CD4-positive, alpha-beta T cell (primary cell): ENCODE results near the gene KLHL2. TPM values are rescaled to one million over a fixed set of nuclear protein-coding genes. Genes with fewer than 3 reads are reported as not detected.
"Not testable (repeated sequence)": the region's sequence is repeated elsewhere in the genome, so short reads cannot be mapped to it uniquely, and the experiment has no call there.

Source experiments
- ATAC-seq: fragments of 200-7000 bp; cut with Tn5 transposase; one replicate; pipeline ENCODE4 v1.10.0; 2022; ENCODE audit warnings: mild to moderate bottlenecking; ENCODE audit not compliant: poor library complexity
- CTCF ChIA-PET: fragments of 350-600 bp; sonication (Branson Sonifier 250); formaldehyde crosslinking; loops from one replicate; lab custom pipeline; 2021; ENCODE audit warnings: antibody characterized with exemption, inconsistent platforms; lab: Charles Lee
- POLR2A ChIA-PET: fragments of 350-600 bp; sonication (Branson Sonifier 250); formaldehyde crosslinking; loops from one replicate; lab custom pipeline; 2021; ENCODE audit warnings: antibody characterized with exemption, inconsistent platforms; lab: Charles Lee
- DNase-seq, 14 experiments: peaks; one replicate each; pipeline ENCODE4 v3.0.0-alpha.2; 2013 to 2020; ENCODE audit warnings: mixed read lengths in 2 of 14
- H3K27ac ChIP-seq, 2 donors: one replicate each; pipeline versions ENCODE4 v1.5.1 to v1.7.0; 2013; ENCODE audit warnings: low read length in 2 of 2, low read depth in 1 of 2, mild to moderate bottlenecking in 1 of 2
- H3K27me3 ChIP-seq, 2 experiments: 1 replicate in 1 of 2; 2 replicates in 1 of 2; pipeline versions ENCODE4 v1.6.1 to v1.7.0; 2013; ENCODE audit warnings: low read length in 2 of 2, control low read depth in 1 of 2, mild to moderate bottlenecking in 1 of 2, moderate library complexity in 1 of 2; ENCODE audit not compliant: insufficient read depth in 2 of 2, control insufficient read depth in 1 of 2
- H3K36me3 ChIP-seq: one replicate; pipeline ENCODE4 v1.6.1; 2013; ENCODE audit warnings: low read length, control low read depth; ENCODE audit not compliant: insufficient read depth
- H3K4me1 ChIP-seq: one replicate; pipeline ENCODE4 v1.6.1; 2013; ENCODE audit warnings: low read length, control low read depth; ENCODE audit not compliant: insufficient read depth
- H3K4me3 ChIP-seq: one replicate; pipeline ENCODE4 v1.5.1; 2013; ENCODE audit warnings: mild to moderate bottlenecking, low read length, moderate library complexity
- H3K9me3 ChIP-seq, 2 experiments: 1 replicate in 1 of 2; 2 replicates in 1 of 2; pipeline versions ENCODE4 v1.6.1 to v1.7.0; 2013; ENCODE audit warnings: low read length in 2 of 2, mild to moderate bottlenecking in 2 of 2, control low read depth in 1 of 2, moderate library complexity in 1 of 2; ENCODE audit not compliant: control insufficient read depth in 1 of 2, insufficient read depth in 1 of 2
- H3K27ac Mint-ChIP-seq: one replicate; pipeline ENCODE4 v1.8.0; 2020; ENCODE audit warnings: mixed read lengths
- H3K27me3 Mint-ChIP-seq: one replicate; pipeline ENCODE4 v1.8.0; 2021; ENCODE audit warnings: mixed read lengths
- H3K36me3 Mint-ChIP-seq: one replicate; pipeline ENCODE4 v1.8.0; 2021; ENCODE audit warnings: low read depth, mixed read lengths
- H3K4me1 Mint-ChIP-seq: one replicate; pipeline ENCODE4 v1.8.0; 2021; ENCODE audit warnings: low read depth, mixed read lengths
- H3K4me3 Mint-ChIP-seq: one replicate; pipeline ENCODE4 v1.8.0; 2020; ENCODE audit warnings: mild to moderate bottlenecking, mixed read lengths
- H3K9me3 Mint-ChIP-seq: one replicate; pipeline ENCODE4 v1.8.0; 2020; ENCODE audit warnings: mixed read lengths
- intact Hi-C, 2 experiments: fragments of 100-400 bp; cut with DNase I in 1 of 2; cut with micrococcal nuclease in 1 of 2; formaldehyde crosslinking; loops; one replicate each; pipeline versions ENCODE4 v1.15.1 to v1.9.0; 2023 to 2025; cut with DNase I, micrococcal nuclease
- total RNA-seq, 174 experiments: library from RNA in 2 of 174; stranded (reverse) in 2 of 174; gene quantifications; one replicate each; pipeline ENCODE4 v1.2.3 and lab custom pipeline; 2021 to 2026

Gene KLHL2
- total RNA-seq, 2 experiments from 2014 or later: 19.9 to 20.0 TPM

DNA sequence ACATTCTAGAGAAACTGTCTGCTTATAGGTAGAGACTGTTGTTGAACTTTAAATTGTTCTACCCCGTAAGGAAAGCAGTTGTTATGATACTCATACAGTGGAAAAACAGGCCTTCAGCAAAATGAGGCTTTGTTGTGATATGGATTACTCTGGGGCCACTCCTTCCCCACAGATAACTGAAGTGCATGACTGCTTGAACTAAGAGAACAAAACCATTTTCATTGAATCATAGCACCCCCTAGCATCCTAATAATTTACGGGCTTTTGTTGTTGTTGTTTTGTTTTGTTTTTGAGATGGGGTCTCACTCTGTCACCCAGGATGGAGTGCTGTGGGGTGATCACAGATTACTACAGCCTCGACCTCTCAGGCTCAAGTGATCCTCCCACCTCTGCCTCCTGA lies 54.9 kb downstream of the KLHL2 start:
- H3K9me3 ChIP-seq, H3K4me3 Mint-ChIP-seq, DNase-seq, H3K4me1 ChIP-seq, POLR2A ChIA-PET, H3K36me3 ChIP-seq, H3K27me3 ChIP-seq, ATAC-seq, CTCF ChIA-PET, H3K27me3 Mint-ChIP-seq, H3K9me3 Mint-ChIP-seq, H3K27ac Mint-ChIP-seq, H3K27ac ChIP-seq, H3K4me3 ChIP-seq: not testable (repeated sequence)
- Mint-ChIP-seq H3K4me1 (peaks cover 50% of the 10 kb centered on the region), H3K36me3 (peaks cover 27% of the 10 kb centered on the region)
- intact Hi-C loops: loop anchor here in 1 of 2 experiments (5.0 kb wide), 1 partner anchor 60 kb away; no protein-coding TSS in a partner anchor

DNA sequence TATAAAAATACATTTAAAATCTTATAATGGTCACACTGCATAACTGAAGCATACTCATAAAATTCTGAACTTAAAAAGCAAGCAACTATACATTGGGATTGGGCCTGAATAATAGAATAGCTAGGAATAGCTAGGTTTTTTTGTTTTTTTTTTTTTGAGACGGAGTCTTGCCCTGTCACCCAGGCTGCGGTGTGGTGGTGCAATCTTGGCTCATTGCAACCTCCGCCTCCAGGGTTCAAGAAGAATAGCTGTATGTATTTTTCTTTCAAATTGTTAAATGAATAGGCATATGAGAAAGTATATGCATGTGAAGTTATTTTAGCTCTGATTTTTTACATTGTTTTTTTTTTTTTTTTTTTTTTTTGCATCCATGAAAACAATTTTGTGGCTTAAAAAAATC lies 56.1 kb downstream of the KLHL2 start:
- intact Hi-C loops: loop anchor here in 1 of 2 experiments (5.0 kb wide), 1 partner anchor 59 kb away; no protein-coding TSS in a partner anchor
- POLR2A ChIA-PET: not testable (repeated sequence)

DNA sequence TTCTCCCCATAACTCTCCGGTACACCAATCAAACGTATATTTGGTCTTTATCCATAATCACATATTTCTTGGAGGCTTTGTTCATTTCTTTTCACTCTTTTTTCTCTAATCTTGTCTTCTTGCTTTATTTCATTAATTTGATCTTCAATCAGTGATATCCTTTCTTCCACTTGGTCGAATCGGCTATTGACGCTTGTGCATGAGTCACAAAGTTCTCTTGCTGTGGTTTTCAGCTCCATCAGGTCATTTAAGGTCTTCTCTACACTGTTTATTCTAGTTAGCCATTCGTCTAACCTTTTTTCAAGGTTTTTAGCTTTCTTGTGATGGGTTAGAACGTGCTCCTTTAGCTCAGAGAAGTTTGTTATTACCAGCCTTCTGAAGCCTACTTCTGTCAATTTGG lies 62.6 kb downstream of the KLHL2 start:
- CTCF ChIA-PET, H3K27ac Mint-ChIP-seq, H3K4me1 ChIP-seq, H3K36me3 ChIP-seq, H3K27me3 ChIP-seq, ATAC-seq, intact Hi-C loops, POLR2A ChIA-PET, H3K27me3 Mint-ChIP-seq, H3K27ac ChIP-seq, H3K4me3 ChIP-seq, H3K4me3 Mint-ChIP-seq, DNase-seq, H3K9me3 ChIP-seq, H3K9me3 Mint-ChIP-seq: not testable (repeated sequence)
- Mint-ChIP-seq H3K36me3 (peaks cover 65% of the 10 kb centered on the region), H3K4me1 (peaks cover 13% of the 10 kb centered on the region)

More for the DNA sequence above, 56.1 kb downstream of the KLHL2 start:
- H3K27me3 Mint-ChIP-seq, H3K4me1 ChIP-seq, ATAC-seq, H3K4me3 Mint-ChIP-seq, H3K4me3 ChIP-seq, H3K36me3 ChIP-seq, H3K27ac Mint-ChIP-seq, H3K27me3 ChIP-seq, CTCF ChIA-PET, DNase-seq, H3K27ac ChIP-seq, H3K9me3 ChIP-seq, H3K9me3 Mint-ChIP-seq: not testable (repeated sequence)
- Mint-ChIP-seq H3K36me3 (peaks cover 36% of the 10 kb centered on the region), H3K4me1 (peaks cover 43% of the 10 kb centered on the region)

DNA sequence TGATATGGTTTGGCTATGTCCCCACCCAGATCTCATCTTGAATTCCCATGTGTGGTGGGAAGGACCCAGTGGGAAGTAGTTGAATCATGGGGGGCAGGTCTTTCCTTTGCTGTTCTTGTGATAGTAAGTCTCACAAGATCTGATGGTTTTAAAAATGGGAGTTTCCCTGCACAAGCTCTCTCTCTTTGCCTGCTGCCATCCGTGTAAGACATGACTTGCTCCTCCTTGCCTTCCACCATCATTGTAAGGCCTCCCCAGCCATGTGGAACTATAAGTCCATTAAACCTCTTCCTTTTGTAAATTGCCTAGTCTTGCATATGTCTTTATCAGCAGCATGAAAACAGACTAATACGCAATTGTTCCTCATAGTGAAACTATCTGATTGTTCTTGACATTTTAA lies 66.1 kb downstream of the KLHL2 start:
- DNase-seq, POLR2A ChIA-PET, H3K27me3 Mint-ChIP-seq, H3K36me3 ChIP-seq, H3K4me1 ChIP-seq, H3K27me3 ChIP-seq, CTCF ChIA-PET, H3K9me3 Mint-ChIP-seq, H3K4me1 Mint-ChIP-seq, H3K4me3 Mint-ChIP-seq, ATAC-seq, H3K27ac Mint-ChIP-seq, H3K4me3 ChIP-seq, intact Hi-C loops, H3K9me3 ChIP-seq, H3K27ac ChIP-seq: not testable (repeated sequence)
- peaks cover 61% of the 10 kb centered on the region for H3K36me3 Mint-ChIP-seq

DNA sequence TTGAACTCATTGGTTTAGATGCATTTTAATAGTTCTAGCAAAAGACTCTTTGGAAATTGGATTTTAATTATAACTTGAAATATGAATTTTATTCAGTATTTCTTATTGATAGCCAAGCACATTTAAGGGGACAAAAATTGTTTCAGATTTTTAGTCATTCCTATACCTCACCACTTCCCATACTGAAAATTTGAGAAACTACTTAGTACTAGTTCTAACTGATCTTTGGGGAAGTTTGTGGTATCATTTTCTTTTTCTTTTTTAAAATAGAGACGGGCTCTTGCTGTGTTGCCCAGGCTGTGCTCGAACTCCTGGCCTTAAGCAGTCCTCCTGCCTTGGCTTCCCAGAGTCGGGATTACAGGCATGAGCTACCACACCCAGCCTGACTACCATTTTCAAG lies 68.0 kb downstream of the KLHL2 start:
- CTCF ChIA-PET, H3K27me3 ChIP-seq, H3K27me3 Mint-ChIP-seq, H3K9me3 Mint-ChIP-seq, H3K27ac ChIP-seq, H3K36me3 ChIP-seq, POLR2A ChIA-PET, DNase-seq, ATAC-seq, intact Hi-C loops, H3K4me1 Mint-ChIP-seq, H3K4me3 ChIP-seq, H3K27ac Mint-ChIP-seq, H3K4me3 Mint-ChIP-seq, H3K9me3 ChIP-seq, H3K4me1 ChIP-seq: not testable (repeated sequence)
- H3K36me3 Mint-ChIP-seq: peaks cover 59% of the 10 kb centered on the region

DNA sequence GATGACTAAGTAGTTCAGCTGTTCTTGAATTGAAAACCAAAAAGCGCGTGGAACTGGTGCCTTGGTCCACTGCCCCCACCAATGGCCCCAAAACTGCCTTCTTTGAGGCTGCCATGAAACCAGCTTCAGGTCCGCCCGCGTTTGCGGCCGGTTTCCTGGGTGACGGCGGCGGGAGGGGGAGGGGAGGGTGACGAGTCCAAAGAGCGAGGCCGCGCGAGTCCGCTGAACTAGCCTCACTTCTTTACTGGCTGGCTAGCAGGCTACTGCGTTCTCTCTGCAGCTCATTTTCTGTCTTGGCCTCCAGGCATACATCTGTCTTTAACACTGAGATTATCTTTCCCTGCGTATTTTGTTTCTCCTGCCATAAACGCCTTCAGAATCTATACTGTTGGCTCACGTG lies 72.2 kb downstream of the KLHL2 start:
- H3K27ac Mint-ChIP-seq, intact Hi-C loops, POLR2A ChIA-PET, H3K27me3 Mint-ChIP-seq, H3K27ac ChIP-seq, ATAC-seq, H3K4me1 ChIP-seq, H3K4me3 Mint-ChIP-seq, H3K27me3 ChIP-seq, DNase-seq, H3K9me3 Mint-ChIP-seq, H3K9me3 ChIP-seq, H3K4me1 Mint-ChIP-seq, H3K4me3 ChIP-seq, H3K36me3 ChIP-seq, CTCF ChIA-PET: not testable (repeated sequence)
- H3K36me3 Mint-ChIP-seq: peaks cover 58% of the 10 kb centered on the region

DNA sequence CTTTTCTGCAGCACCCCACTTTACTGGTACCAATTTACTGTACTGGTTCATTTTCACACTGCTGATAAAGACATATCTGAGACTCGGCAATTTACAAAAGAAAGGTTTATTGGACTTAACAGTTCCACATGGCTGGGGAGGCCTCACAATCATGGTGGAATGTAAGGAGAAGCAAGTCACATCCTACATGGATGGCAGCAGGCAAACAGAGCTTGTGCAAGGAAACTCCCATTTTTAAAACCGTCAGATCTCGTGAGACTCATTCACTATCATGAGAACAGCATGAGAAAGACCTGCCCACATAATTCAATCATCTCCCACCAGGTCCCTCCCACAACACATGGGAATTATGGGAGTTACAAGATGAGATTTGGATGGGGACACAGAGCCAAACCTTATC lies 77.3 kb downstream of the KLHL2 start:
- H3K4me3 Mint-ChIP-seq, CTCF ChIA-PET, H3K4me3 ChIP-seq, H3K4me1 ChIP-seq, H3K36me3 ChIP-seq, H3K27ac Mint-ChIP-seq, ATAC-seq, H3K9me3 ChIP-seq, DNase-seq, intact Hi-C loops, H3K27me3 Mint-ChIP-seq, H3K9me3 Mint-ChIP-seq, H3K27me3 ChIP-seq, POLR2A ChIA-PET, H3K27ac ChIP-seq: not testable (repeated sequence)
- H3K4me1 Mint-ChIP-seq: peaks cover 40% of the 10 kb centered on the region
- peaks cover 32% of the 10 kb centered on the region for H3K36me3 Mint-ChIP-seq
